GM21528 (cell line): ENCODE results near the gene HPCAL1.

Source experiments
- ATAC-seq: cut with Tn5 transposase; IDR thresholded peaks from one replicate; pipeline ENCODE4 v1.9.1; 2021; ENCODE audit warnings: mild to moderate bottlenecking, moderate library complexity; ENCODE audit not compliant: unreplicated experiment, low FRiP score

HPCAL1 gene

GRCh38 chr2:10400568-10400977 lies 97.9 kb downstream of the HPCAL1 start:
- ATAC-seq, result no peak

GRCh38 chr2:10400978-10401951 lies 98.6 kb downstream of the HPCAL1 start:
- no peak for ATAC-seq

GRCh38 chr2:10402062-10402585 lies 99.4 kb downstream of the HPCAL1 start:
- no peak for ATAC-seq

- ATAC-seq, result no peak
These were observed 100.0 kb downstream of the HPCAL1 start for GRCh38 chr2:10402653-10403215.

- ATAC-seq, result no peak
These were observed 101.8 kb downstream of the HPCAL1 start for GRCh38 chr2:10404324-10405143.

- ATAC-seq, result no peak
These were observed 102.7 kb downstream of the HPCAL1 start for GRCh38 chr2:10405448-10405847.

- ATAC-seq, result no peak
These were observed 103.3 kb downstream of the HPCAL1 start for GRCh38 chr2:10406016-10406415.

GRCh38 chr2:10406491-10407188 lies 103.9 kb downstream of the HPCAL1 start:
- ATAC-seq, result no peak

GRCh38 chr2:10407432-10407831 lies 104.7 kb downstream of the HPCAL1 start:
- ATAC-seq, result no peak

GRCh38 chr2:10407841-10408648 lies 105.3 kb downstream of the HPCAL1 start:
- peak; percentile 31 for ATAC-seq

GRCh38 chr2:10408649-10409579 lies 106.2 kb downstream of the HPCAL1 start:
- peak; percentile 47 for ATAC-seq

GRCh38 chr2:10410001-10410822 lies 107.5 kb downstream of the HPCAL1 start:
- ATAC-seq, result peak; percentile 70

- ATAC-seq, result no peak
These were observed 108.2 kb downstream of the HPCAL1 start for GRCh38 chr2:10410823-10411437.

- no peak for ATAC-seq
These were observed 108.9 kb downstream of the HPCAL1 start for GRCh38 chr2:10411557-10411956.

GRCh38 chr2:10412380-10412779 lies 109.7 kb downstream of the HPCAL1 start:
- ATAC-seq, result no peak

GRCh38 chr2:10413503-10413902 lies 110.8 kb downstream of the HPCAL1 start:
- ATAC-seq, result no peak

- ATAC-seq, result no peak
These were observed 111.3 kb downstream of the HPCAL1 start for GRCh38 chr2:10413991-10414451.
